Measurements from ENCODE around the gene HAUS7.

HAUS7 gene

GRCh38 chrX:153504445-153505016, 34.2 kb upstream of the HAUS7 start:
- no peak for ATAC-seq
- H3K9me3 Mint-ChIP-seq = no peaks in the 10 kb centered on the region
- no peak overlapping the region for H3K27ac Mint-ChIP-seq
- H3K4me1 Mint-ChIP-seq = no peaks in the 10 kb centered on the region
- no peaks in the 10 kb centered on the region for H3K36me3 Mint-ChIP-seq
- no peak for DNase-seq (ENCODE audit: low spot score in 2 of 2)
- no peak overlapping the region for H3K4me3 Mint-ChIP-seq

- no peak for DNase-seq (ENCODE audit: low spot score in 2 of 2)
- no peaks in the 10 kb centered on the region for H3K9me3 Mint-ChIP-seq
- H3K36me3 Mint-ChIP-seq = no peaks in the 10 kb centered on the region
- H3K4me1 Mint-ChIP-seq = no peaks in the 10 kb centered on the region
- no peak overlapping the region for H3K27ac Mint-ChIP-seq
- ATAC-seq = no peak
- no peak overlapping the region for H3K4me3 Mint-ChIP-seq
Observed at GRCh38 chrX:153502796-153503195, 32.4 kb upstream of the HAUS7 start.

DNA sequence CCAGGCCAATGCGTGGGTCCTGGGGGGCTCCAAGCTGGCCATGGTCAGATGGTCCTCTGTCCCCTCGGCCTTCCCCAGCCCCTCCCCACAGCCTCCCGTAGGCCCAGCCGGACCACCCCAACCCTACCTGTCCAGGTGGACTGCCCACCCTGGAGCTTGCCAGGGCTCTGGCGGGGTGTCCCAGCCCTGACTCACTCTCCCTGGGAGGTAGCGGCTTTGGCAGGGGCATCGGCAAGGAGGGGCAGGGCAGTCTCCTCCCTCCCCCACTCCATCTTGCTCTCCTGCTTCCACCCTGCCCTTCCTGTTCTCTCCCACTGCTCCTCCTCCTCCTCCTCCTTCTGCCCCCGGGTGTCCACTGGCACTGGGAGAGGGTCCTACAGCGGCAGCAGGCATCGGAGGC, 31.8 kb upstream of the HAUS7 start:
- no peak for ATAC-seq
- no peaks in the 10 kb centered on the region for H3K36me3 Mint-ChIP-seq
- no peak overlapping the region for H3K27ac Mint-ChIP-seq
- DNase-seq (ENCODE audit: low spot score in 2 of 2) = no peak
- H3K9me3 Mint-ChIP-seq = no peaks in the 10 kb centered on the region
- no peak overlapping the region for H3K4me3 Mint-ChIP-seq
- H3K4me1 Mint-ChIP-seq = no peaks in the 10 kb centered on the region

DNA sequence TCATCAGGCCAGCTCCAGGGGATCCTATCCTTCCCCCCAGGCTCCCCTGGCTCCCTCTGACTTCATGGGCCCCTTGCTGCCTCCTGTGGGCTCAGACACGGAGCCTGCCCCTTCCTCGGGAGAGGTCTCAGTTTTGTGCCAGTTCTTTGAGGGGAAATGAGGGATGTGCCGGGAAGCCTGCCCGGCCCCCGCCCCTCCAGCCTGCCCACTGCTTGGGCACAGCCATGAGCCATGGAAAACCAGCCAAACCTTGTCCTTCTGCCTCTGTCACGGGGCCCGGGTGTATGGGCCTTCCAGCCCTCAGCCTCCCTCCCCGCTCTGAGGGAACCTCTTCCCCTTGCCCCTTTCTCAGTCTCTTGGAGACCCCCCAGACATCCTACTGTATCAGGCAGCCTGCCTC, 31.2 kb upstream of the HAUS7 start:
- no peak for DNase-seq (ENCODE audit: low spot score in 2 of 2)
- no peak for ATAC-seq
- H3K4me1 Mint-ChIP-seq = no peaks in the 10 kb centered on the region
- no peaks in the 10 kb centered on the region for H3K9me3 Mint-ChIP-seq
- no peak overlapping the region for H3K4me3 Mint-ChIP-seq
- no peaks in the 10 kb centered on the region for H3K36me3 Mint-ChIP-seq
- H3K27ac Mint-ChIP-seq = no peak overlapping the region

DNA sequence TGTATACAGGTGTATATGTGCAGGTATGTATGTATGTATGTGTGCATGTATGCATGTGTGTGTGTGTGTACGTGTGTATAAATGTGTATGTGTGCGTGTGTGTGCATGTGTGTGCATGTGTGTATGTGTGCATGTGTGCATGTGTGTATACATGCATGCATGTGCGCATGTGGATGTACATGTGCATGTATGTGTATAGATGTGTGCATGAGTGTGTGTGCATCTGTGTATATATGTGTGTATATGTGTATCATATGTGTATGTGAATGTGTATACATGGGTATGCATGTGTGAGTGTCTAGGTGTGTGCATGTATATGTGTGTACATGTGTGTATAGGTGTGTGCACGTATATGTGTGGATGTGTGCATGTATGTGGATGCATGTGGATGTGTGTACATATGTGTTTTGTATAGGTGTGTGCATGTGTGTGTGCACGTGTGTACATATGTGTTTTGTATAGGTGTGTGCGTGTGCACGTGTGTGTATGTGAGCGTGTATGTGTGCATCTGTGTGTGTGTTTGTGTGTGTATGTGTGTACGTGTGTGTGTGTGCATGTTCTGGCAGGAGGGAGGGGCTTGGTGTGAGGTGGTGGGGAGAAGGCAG, 30.4 kb upstream of the HAUS7 start:
- DNase-seq (ENCODE audit: low spot score in 2 of 2) (no peak), ATAC-seq (no peak)
- Mint-ChIP-seq H3K36me3 (no peaks in the 10 kb centered on the region), H3K4me1 (no peaks in the 10 kb centered on the region), H3K27ac (no peak overlapping the region), H3K4me3 (no peak overlapping the region), H3K9me3 (no peaks in the 10 kb centered on the region)

GRCh38 chrX:153499876-153500275, 29.5 kb upstream of the HAUS7 start:
- DNase-seq (ENCODE audit: low spot score in 2 of 2) (no peak), ATAC-seq (no peak)
- Mint-ChIP-seq H3K36me3 (no peaks in the 10 kb centered on the region), H3K9me3 (no peaks in the 10 kb centered on the region), H3K4me3 (no peak overlapping the region), H3K4me1 (no peaks in the 10 kb centered on the region), H3K27ac (no peak overlapping the region)

DNA sequence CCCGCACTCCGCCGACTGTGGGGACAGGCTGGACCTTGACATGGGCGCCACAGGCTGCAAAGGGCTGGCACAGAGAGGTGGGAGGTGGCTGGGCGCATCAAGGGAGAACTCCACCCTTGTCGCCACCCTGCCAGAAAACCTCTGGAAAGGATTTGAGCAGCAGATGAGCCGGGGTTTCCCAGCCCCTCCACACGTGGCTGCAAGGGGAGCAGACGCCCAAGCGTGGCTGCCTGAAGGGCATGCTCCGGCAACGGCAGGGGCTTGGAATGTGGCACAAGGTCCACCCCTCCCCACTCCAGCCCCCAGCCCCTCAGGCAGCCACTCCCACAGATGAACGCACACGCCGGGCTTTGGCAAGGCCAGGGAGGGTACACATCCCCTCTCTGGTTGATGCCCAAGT, 29.0 kb upstream of the HAUS7 start:
- no peaks in the 10 kb centered on the region for H3K36me3 Mint-ChIP-seq
- H3K9me3 Mint-ChIP-seq = no peaks in the 10 kb centered on the region
- no peak overlapping the region for H3K4me3 Mint-ChIP-seq
- H3K27ac Mint-ChIP-seq = no peak overlapping the region
- ATAC-seq (no peak), DNase-seq (ENCODE audit: low spot score in 2 of 2) (no peak)
- H3K4me1 Mint-ChIP-seq = no peaks in the 10 kb centered on the region

GRCh38 chrX:153498453-153498852, 28.1 kb upstream of the HAUS7 start:
- Mint-ChIP-seq H3K4me1 (no peaks in the 10 kb centered on the region), H3K4me3 (no peak overlapping the region), H3K27ac (no peak overlapping the region), H3K9me3 (no peaks in the 10 kb centered on the region), H3K36me3 (no peaks in the 10 kb centered on the region)
- DNase-seq (ENCODE audit: low spot score in 2 of 2) (no peak), ATAC-seq (no peak)

- Mint-ChIP-seq H3K27ac (no peak overlapping the region), H3K36me3 (no peaks in the 10 kb centered on the region), H3K4me3 (no peak overlapping the region), H3K9me3 (no peaks in the 10 kb centered on the region), H3K4me1 (no peaks in the 10 kb centered on the region)
- no peak for ATAC-seq
- DNase-seq (ENCODE audit: low spot score in 2 of 2) = no peak
Observed at GRCh38 chrX:153496590-153496959, 26.2 kb upstream of the HAUS7 start.

- Mint-ChIP-seq H3K4me3 (no peak overlapping the region), H3K9me3 (no peaks in the 10 kb centered on the region), H3K4me1 (no peaks in the 10 kb centered on the region), H3K27ac (no peak overlapping the region), H3K36me3 (no peaks in the 10 kb centered on the region)
- DNase-seq (ENCODE audit: low spot score in 2 of 2) (no peak), ATAC-seq (no peak)
Observed at GRCh38 chrX:153495903-153496589, 25.7 kb upstream of the HAUS7 start.

DNA sequence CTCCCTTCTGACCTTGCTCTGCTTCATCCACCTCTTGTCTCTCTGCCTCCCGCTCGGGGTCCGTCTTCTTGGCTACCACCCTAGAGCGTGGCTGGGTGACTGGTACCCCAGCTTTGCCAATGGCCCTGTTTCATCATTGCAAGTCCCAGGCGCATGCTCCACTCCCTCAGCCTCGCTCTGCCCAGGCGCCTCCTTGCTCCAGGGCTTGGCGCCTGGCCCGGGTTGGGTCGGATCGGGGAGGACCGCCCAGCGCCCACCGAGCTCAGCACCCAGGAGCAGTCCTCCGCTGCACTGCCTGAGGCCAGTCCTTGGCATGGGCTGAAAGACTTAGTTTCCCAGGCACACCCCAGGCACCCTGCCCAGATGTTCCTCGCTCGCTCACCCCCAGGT, 25.0 kb upstream of the HAUS7 start:
- H3K27ac Mint-ChIP-seq = no peak overlapping the region
- no peaks in the 10 kb centered on the region for H3K4me1 Mint-ChIP-seq
- H3K4me3 Mint-ChIP-seq = no peak overlapping the region
- H3K9me3 Mint-ChIP-seq = no peaks in the 10 kb centered on the region
- no peak for DNase-seq (ENCODE audit: low spot score in 2 of 2)
- ATAC-seq = no peak
- H3K36me3 Mint-ChIP-seq = no peaks in the 10 kb centered on the region

- ATAC-seq (no peak), DNase-seq (ENCODE audit: low spot score in 2 of 2) (no peak)
- Mint-ChIP-seq H3K27ac (no peak within 1 kb of the TSS), H3K36me3 (no peaks in the 10 kb centered on the region), H3K4me1 (no peaks in the 10 kb centered on the region), H3K9me3 (no peaks in the 10 kb centered on the region), H3K4me3 (no peak within 1 kb of the TSS)
Observed at GRCh38 chrX:153494541-153495361, 24.4 kb upstream of the HAUS7 start, which contains the start of gene BGN. TSS of gene BGN (plus strand) at chrX:153494980. CDS start at chrX:153504632, 9,652 bp downstream.

DNA sequence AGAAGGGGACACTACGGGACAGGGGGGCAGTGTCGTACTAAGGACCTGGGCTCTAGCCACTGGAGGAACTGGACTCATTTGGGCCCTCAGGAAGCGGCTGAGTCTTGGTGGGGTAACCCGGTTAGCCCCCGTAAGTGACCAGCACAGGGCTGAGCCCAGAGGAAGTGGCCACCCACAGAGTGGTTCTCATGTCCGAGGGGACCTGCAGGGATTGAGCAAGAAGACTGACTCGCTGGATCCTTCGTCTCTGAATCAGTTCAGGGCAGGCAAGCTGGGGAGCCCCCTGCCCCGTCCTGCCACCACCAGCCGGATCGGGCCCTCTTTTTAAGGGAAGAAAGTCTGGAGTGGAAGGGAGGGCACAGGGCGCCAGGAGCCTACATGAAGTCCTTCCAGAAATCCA, 23.7 kb upstream of the HAUS7 start:
- H3K27ac Mint-ChIP-seq = no peak overlapping the region
- ATAC-seq (no peak), DNase-seq (ENCODE audit: low spot score in 2 of 2) (no peak)
- H3K36me3 Mint-ChIP-seq = no peaks in the 10 kb centered on the region
- H3K4me3 Mint-ChIP-seq = no peak overlapping the region
- no peaks in the 10 kb centered on the region for H3K9me3 Mint-ChIP-seq
- no peaks in the 10 kb centered on the region for H3K4me1 Mint-ChIP-seq

DNA sequence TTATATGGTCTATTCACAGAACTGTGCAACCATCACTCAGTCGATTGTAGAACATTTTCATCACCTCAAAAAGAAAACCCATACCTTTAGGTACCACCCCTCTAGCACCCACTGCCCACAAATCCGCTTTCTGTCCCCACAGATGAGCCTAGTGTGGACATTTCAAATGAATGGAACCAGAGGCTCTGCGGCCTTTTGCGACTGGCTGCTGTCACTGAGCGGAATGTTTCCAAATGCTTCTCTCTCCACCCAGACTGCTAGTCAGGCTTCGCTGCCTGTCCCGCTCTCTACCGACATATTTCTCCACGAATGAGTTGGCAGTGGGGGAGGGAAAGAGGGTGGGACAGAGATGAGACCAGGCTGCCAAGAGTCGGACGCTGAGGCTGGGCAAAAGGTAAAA, 22.7 kb upstream of the HAUS7 start:
- no peaks in the 10 kb centered on the region for H3K36me3 Mint-ChIP-seq
- no peaks in the 10 kb centered on the region for H3K9me3 Mint-ChIP-seq
- H3K27ac Mint-ChIP-seq = no peak overlapping the region
- H3K4me3 Mint-ChIP-seq = no peak overlapping the region
- H3K4me1 Mint-ChIP-seq = no peaks in the 10 kb centered on the region
- no peak for DNase-seq (ENCODE audit: low spot score in 2 of 2)
- ATAC-seq = no peak

DNA sequence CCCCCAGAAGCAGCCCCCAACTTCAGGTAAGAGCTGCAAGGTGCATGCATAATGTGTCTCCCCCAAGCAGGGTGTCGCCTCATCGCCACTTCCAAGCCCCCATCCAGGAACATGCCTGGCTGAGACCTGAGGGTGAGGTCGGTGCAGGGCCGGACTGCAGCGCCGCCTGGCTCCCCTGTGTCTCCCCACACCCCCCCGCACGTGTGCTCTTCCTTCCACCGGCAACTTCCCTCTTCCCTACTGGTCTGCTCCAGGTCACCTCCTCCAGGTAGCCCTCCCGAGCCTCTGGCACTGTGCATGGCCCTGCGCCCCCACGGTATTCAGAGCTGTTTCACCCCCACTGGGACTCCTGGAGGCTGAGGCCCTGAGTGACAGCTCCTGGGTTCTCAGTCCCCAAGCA, 22.2 kb upstream of the HAUS7 start:
- Mint-ChIP-seq H3K9me3 (no peaks in the 10 kb centered on the region), H3K36me3 (no peaks in the 10 kb centered on the region), H3K27ac (no peak overlapping the region), H3K4me3 (no peak overlapping the region), H3K4me1 (no peaks in the 10 kb centered on the region)
- DNase-seq (ENCODE audit: low spot score in 2 of 2) = no peak
- ATAC-seq = no peak

- Mint-ChIP-seq H3K9me3 (no peaks in the 10 kb centered on the region), H3K4me1 (no peaks in the 10 kb centered on the region), H3K4me3 (no peak overlapping the region), H3K36me3 (no peaks in the 10 kb centered on the region), H3K27ac (no peak overlapping the region)
- ATAC-seq (no peak), DNase-seq (ENCODE audit: low spot score in 2 of 2) (no peak)
Observed at GRCh38 chrX:153491918-153492317, 21.5 kb upstream of the HAUS7 start.

Measured in stimulated activated effector memory CD8-positive, alpha-beta T cell treated with anti-CD3 and anti-CD28 coated beads, Interleukin-12 subunit alpha, Interleukin-12 subunit beta, amount 100 ng/mL, for 72 hours (primary cell).